T-helper 2 cell treated with Interferon-gamma antibody and Interleukin-4, amounts not matched to agents 100 ng/mL and 5 ng/mL, for 36 hours (primary cell): ENCODE results near the gene GSTK1. TPM values are rescaled to one million over a fixed set of nuclear protein-coding genes. Genes with fewer than 3 reads are reported as not detected.

Experiments
- intact Hi-C: fragments of 100-400 bp; cut with micrococcal nuclease; formaldehyde crosslinking; loops from one replicate; pipeline ENCODE4 v1.15.1; 2023
- total RNA-seq: library from RNA; stranded (reverse); gene quantifications from 2 replicates; pipeline ENCODE4 v1.2.3, GENCODE V29; 2022

The GSTK1 gene
- total RNA-seq, 1 donor from 2014 or later, result 363 TPM

GRCh38 chr7:143290293-143290692 is 27.1 kb downstream of the GSTK1 start:
- intact Hi-C loops, result loop anchor here (1.0 kb wide), 1 partner anchor 10 kb away; no protein-coding TSS in a partner anchor

- intact Hi-C loops, result no loop called here
Observed at GRCh38 chr7:143292876-143293275, 29.6 kb downstream of the GSTK1 start.

- intact Hi-C loops, result no loop called here
Observed at GRCh38 chr7:143295870-143296269, 32.6 kb downstream of the GSTK1 start.

- intact Hi-C loops, result no loop called here
Observed at GRCh38 chr7:143296686-143297085, 33.4 kb downstream of the GSTK1 start.

GRCh38 chr7:143299346-143299745 is 36.1 kb downstream of the GSTK1 start:
- intact Hi-C loops, result no loop called here

- intact Hi-C loops, result loop anchor here (1.0 to 10.0 kb wide), 4 partner anchors 10 to 295 kb away; no protein-coding TSS in a partner anchor
Observed at GRCh38 chr7:143299840-143300239, 36.6 kb downstream of the GSTK1 start.

GRCh38 chr7:143300959-143301935 is 38.0 kb downstream of the GSTK1 start:
- intact Hi-C loops, result loop anchor here (1.0 to 10.0 kb wide), 4 partner anchors 11 to 296 kb away; no protein-coding TSS in a partner anchor

- intact Hi-C loops, result loop anchor here (5.0 to 10.0 kb wide), 2 partner anchors 114 to 299 kb away; no protein-coding TSS in a partner anchor
Observed at GRCh38 chr7:143303733-143304132, 40.5 kb downstream of the GSTK1 start.

GRCh38 chr7:143304938-143305337 is 41.7 kb downstream of the GSTK1 start:
- intact Hi-C loops, result loop anchor here (1.0 to 10.0 kb wide), 4 partner anchors 42 to 300 kb away; no protein-coding TSS in a partner anchor

GRCh38 chr7:143305423-143306070 is 42.3 kb downstream of the GSTK1 start:
- intact Hi-C loops, result loop anchor here (1.0 to 10.0 kb wide), 3 partner anchors 42 to 301 kb away; no protein-coding TSS in a partner anchor

- intact Hi-C loops, result loop anchor here (5.0 to 10.0 kb wide), 2 partner anchors 39 to 304 kb away; no protein-coding TSS in a partner anchor
Observed at GRCh38 chr7:143308632-143309031, 45.4 kb downstream of the GSTK1 start.

- intact Hi-C loops, result no loop called here
Observed at GRCh38 chr7:143314127-143314526, 50.9 kb downstream of the GSTK1 start.

GRCh38 chr7:143315776-143316175 is 52.5 kb downstream of the GSTK1 start, which contains the start of gene CLCN1:
TSS of gene CLCN1 (plus strand) at chr7:143316111. CDS start at chr7:143316213, 102 bp downstream.
- intact Hi-C loops, result no loop called here

- intact Hi-C loops, result no loop called here
Observed at GRCh38 chr7:143316492-143316891, 53.3 kb downstream of the GSTK1 start.

GRCh38 chr7:143318661-143319060 is 55.4 kb downstream of the GSTK1 start:
- intact Hi-C loops, result no loop called here

Other genes with a start within 250 kb of the GSTK1 start
- not detected in 2 replicates for gene OR9A2, start 236.3 kb upstream of the GSTK1 start, total RNA-seq
- gene OR6V1, start 211.1 kb upstream of the GSTK1 start, total RNA-seq, result not detected in 2 replicates
- gene PIP, start 131.4 kb upstream of the GSTK1 start, total RNA-seq, result not detected in 2 replicates
- not detected in 2 replicates for gene TAS2R39, start 80.0 kb upstream of the GSTK1 start, total RNA-seq
- not detected in 2 replicates for gene TAS2R40, start 41.4 kb upstream of the GSTK1 start, total RNA-seq
- 0.89 and 1.2 TPM in 2 replicates for gene TMEM139, start 21.5 kb downstream of the GSTK1 start, total RNA-seq
- gene CASP2, start 24.9 kb downstream of the GSTK1 start, total RNA-seq, result 118 and 124 TPM in 2 replicates
- gene CLCN1, start 52.7 kb downstream of the GSTK1 start, total RNA-seq, result 0.09 TPM in 1 of 2 replicates, not detected in the other
- gene FAM131B, start 99.3 kb downstream of the GSTK1 start, total RNA-seq, result 0.32 and 0.48 TPM in 2 replicates
- 168 and 171 TPM in 2 replicates for gene ZYX, start 117.9 kb downstream of the GSTK1 start, total RNA-seq
- 0.73 and 1.9 TPM in 2 replicates for gene EPHA1, start 145.4 kb downstream of the GSTK1 start, total RNA-seq
- gene TAS2R60, start 180.0 kb downstream of the GSTK1 start, total RNA-seq, result not detected in 2 replicates
- not detected in 2 replicates for gene TAS2R41, start 214.4 kb downstream of the GSTK1 start, total RNA-seq